ENCODE data around the gene DLX1.

GRCh38 chr2:172100935-172101820 is 15.9 kb downstream of the DLX1 start:
- TF ChIP-seq POLR2AphosphoS5 (IDR thresholded peaks at IDR 0.05; ENCODE audit: low read depth, low read length) (no peak), SPI1 (IDR thresholded peaks at IDR 0.05; ENCODE audit: low read depth, low read length) (no peak), POLR2A (IDR thresholded peaks at IDR 0.05; ENCODE audit: low read depth, low read length) (no peak), TAF1 (IDR thresholded peaks at IDR 0.05; ENCODE audit: low read depth, low read length) (no peak)
